ENCODE results near the gene GRM8.

DNA sequence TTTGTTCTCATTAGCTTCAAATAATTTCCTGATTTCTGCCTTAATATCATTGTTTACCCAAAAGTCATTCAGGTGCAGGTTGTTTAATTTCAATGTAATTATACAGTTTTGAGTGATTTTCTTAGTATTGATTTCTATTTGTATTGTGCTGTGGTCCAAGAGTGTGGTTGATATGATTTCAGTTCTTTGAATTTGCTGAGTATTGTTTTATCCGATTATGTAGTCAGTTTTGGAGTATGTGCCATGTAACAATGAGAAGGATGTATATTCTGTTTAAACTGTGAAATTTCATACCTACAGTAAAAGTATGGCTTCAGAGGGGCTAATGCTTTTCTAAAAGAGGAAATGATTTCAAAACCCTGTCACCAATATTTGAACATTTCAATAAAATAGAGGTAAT is 17.4 kb upstream of the GRM8 start:
- TF ChIP-seq, protein P1, sequence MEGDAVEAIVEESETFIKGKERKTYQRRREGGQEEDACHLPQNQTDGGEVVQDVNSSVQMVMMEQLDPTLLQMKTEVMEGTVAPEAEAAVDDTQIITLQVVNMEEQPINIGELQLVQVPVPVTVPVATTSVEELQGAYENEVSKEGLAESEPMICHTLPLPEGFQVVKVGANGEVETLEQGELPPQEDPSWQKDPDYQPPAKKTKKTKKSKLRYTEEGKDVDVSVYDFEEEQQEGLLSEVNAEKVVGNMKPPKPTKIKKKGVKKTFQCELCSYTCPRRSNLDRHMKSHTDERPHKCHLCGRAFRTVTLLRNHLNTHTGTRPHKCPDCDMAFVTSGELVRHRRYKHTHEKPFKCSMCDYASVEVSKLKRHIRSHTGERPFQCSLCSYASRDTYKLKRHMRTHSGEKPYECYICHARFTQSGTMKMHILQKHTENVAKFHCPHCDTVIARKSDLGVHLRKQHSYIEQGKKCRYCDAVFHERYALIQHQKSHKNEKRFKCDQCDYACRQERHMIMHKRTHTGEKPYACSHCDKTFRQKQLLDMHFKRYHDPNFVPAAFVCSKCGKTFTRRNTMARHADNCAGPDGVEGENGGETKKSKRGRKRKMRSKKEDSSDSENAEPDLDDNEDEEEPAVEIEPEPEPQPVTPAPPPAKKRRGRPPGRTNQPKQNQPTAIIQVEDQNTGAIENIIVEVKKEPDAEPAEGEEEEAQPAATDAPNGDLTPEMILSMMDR (conservative IDR thresholded peaks at IDR 0.05; ENCODE audit: low read depth, low read length), result no peak
- TF ChIP-seq EZH2 (IDR thresholded peaks at IDR 0.05; ENCODE audit: borderline replicate concordance, low read depth, low read length, poor library complexity, severe bottlenecking), result no peak
